Renal pelvis (tissue), 4 donors: Measurements from ENCODE around the gene ZBTB21. TPM values are rescaled to one million over a fixed set of nuclear protein-coding genes. Genes with fewer than 3 reads are reported as not detected.

Experiments
- DNase-seq: peaks from one replicate; pipeline ENCODE4 v3.0.0-alpha.2; 2013
- polyA plus RNA-seq, 3 donors: library from polyadenylated mRNA; unstranded; fragments of 120-200 nt; gene quantifications; one replicate each; pipeline ENCODE4 v1.2.1, GENCODE V29; 2013; ENCODE audit not compliant: insufficient read length in 3 of 3

Gene ZBTB21
- polyA plus RNA-seq, 3 donors, result 8.8 to 11.0 (median 10.5) TPM

GRCh38 chr21:42022906-42023305 lies 12.7 kb upstream of the ZBTB21 start:
- no peak for DNase-seq

- DNase-seq, result no peak
Measured at GRCh38 chr21:42022091-42022430, 11.9 kb upstream of the ZBTB21 start.

GRCh38 chr21:42021371-42022090 lies 11.4 kb upstream of the ZBTB21 start:
- DNase-seq, result peak; percentile 54

- no peak for DNase-seq
Measured at GRCh38 chr21:42019706-42020105, 9.5 kb upstream of the ZBTB21 start.

GRCh38 chr21:42019101-42019605 lies 9.0 kb upstream of the ZBTB21 start:
- no peak for DNase-seq

GRCh38 chr21:42017022-42017421 lies 6.9 kb upstream of the ZBTB21 start:
- DNase-seq, result no peak

- DNase-seq, result no peak
Measured at GRCh38 chr21:42016364-42016985, 6.3 kb upstream of the ZBTB21 start.

- DNase-seq, result no peak
Measured at GRCh38 chr21:42013931-42014330, 3.8 kb upstream of the ZBTB21 start.

- no peak for DNase-seq
Measured at GRCh38 chr21:42013376-42013775, 3.2 kb upstream of the ZBTB21 start.

- no peak for DNase-seq
Measured at GRCh38 chr21:42012763-42013329, 2.7 kb upstream of the ZBTB21 start.

GRCh38 chr21:42012344-42012743 lies 2.2 kb upstream of the ZBTB21 start:
- no peak for DNase-seq

- peak; percentile 43 for DNase-seq
Measured at GRCh38 chr21:42010507-42011495, 641 bp upstream of the ZBTB21 start.

- peak; percentile 47 for DNase-seq
Measured at GRCh38 chr21:42009018-42009830, 936 bp downstream of the ZBTB21 start.

GRCh38 chr21:42007356-42007940 lies 2.7 kb downstream of the ZBTB21 start:
- no peak for DNase-seq

GRCh38 chr21:42006765-42007164 lies 3.4 kb downstream of the ZBTB21 start:
- no peak for DNase-seq

GRCh38 chr21:42004406-42005199 lies 5.6 kb downstream of the ZBTB21 start:
- no peak for DNase-seq

- DNase-seq, result no peak
Measured at GRCh38 chr21:42003051-42003461, 7.1 kb downstream of the ZBTB21 start.

GRCh38 chr21:42002421-42002958 lies 7.7 kb downstream of the ZBTB21 start:
- DNase-seq, result no peak

GRCh38 chr21:42001781-42002180 lies 8.4 kb downstream of the ZBTB21 start:
- DNase-seq, result no peak

GRCh38 chr21:42000908-42001307 lies 9.3 kb downstream of the ZBTB21 start:
- DNase-seq, result no peak
